HepG2 (cell line): ENCODE data around the gene TWNK. TPM values are rescaled to one million over a fixed set of nuclear protein-coding genes. Genes with fewer than 3 reads are reported as not detected.

Source experiments
- CBX2 ChIP-seq, 2 experiments: fragments of 200-600 bp in 1 of 2; sonication (generic); formaldehyde crosslinking in 1 of 2; IDR thresholded peaks; 2 replicates each; pipeline versions ENCODE4 v1.7.0 to v1.8.1; 2018 to 2022; ENCODE audit warnings: low read depth in 2 of 2, low read length in 1 of 2, mild to moderate bottlenecking in 1 of 2, missing genetic modification reagents in 1 of 2
- DNMT3B ChIP-seq: conservative IDR thresholded peaks from 2 replicates; pipeline ENCODE4 v1.6.1; 2016; ENCODE audit warnings: missing biosample characterization, control low read depth
- FOXO1 ChIP-seq: sonication (generic); formaldehyde crosslinking; IDR thresholded peaks from 2 replicates; pipeline ENCODE4 v1.4.0; 2020; ENCODE audit warnings: missing genetic modification reagents
- GATAD2A ChIP-seq: IDR thresholded peaks from 2 replicates; pipeline ENCODE4 v1.6.1; 2016
- GZF1 ChIP-seq: sonication (generic); formaldehyde crosslinking; IDR thresholded peaks from 2 replicates; pipeline ENCODE4 v1.5.1; 2020; ENCODE audit warnings: mild to moderate bottlenecking, missing genetic modification reagents
- KLF6 ChIP-seq: IDR thresholded peaks from 2 replicates; pipeline ENCODE4 v1.8.0; 2016; ENCODE audit warnings: missing biosample characterization, missing genetic modification reagents
- RBM22 ChIP-seq: fragments of 200-400 bp; formaldehyde crosslinking; optimal IDR thresholded peaks from 2 replicates; pipeline ENCODE3; 2017; ENCODE audit warnings: mild to moderate bottlenecking, low read length, moderate library complexity
- SRF ChIP-seq: IDR thresholded peaks from 2 replicates; pipeline ENCODE4 v1.6.1; 2011; ENCODE audit warnings: mild to moderate bottlenecking, low read depth, low read length, moderate library complexity
- YY1 ChIP-seq: IDR thresholded peaks from 2 replicates; pipeline ENCODE4 v1.6.1; 2011; ENCODE audit warnings: low read length, low read depth, moderate library complexity, mild to moderate bottlenecking; ENCODE audit not compliant: insufficient read depth, insufficient replicate concordance
- ZNF121 ChIP-seq: sonication (generic); formaldehyde crosslinking; IDR thresholded peaks from 2 replicates; pipeline ENCODE4 v1.5.0; 2020; ENCODE audit warnings: mild to moderate bottlenecking, missing genetic modification reagents
- ZNF264 ChIP-seq: sonication (generic); formaldehyde crosslinking; IDR thresholded peaks from 2 replicates; pipeline ENCODE4 v1.4.0; 2020; ENCODE audit warnings: missing genetic modification reagents
- ZNF891 ChIP-seq: sonication (generic); formaldehyde crosslinking; IDR thresholded peaks from 2 replicates; pipeline ENCODE4 v1.5.0; 2020; ENCODE audit warnings: mild to moderate bottlenecking, missing genetic modification reagents
- polyA plus RNA-seq, 8 experiments: library from polyadenylated mRNA; depleted of rRNA in 3 of 8; stranded (reverse) in 7 of 8; unstranded in 1 of 8; fragments of >200 nt; fragmentation: Illumina TruSeq in 4 of 8; extraction: Trizol in 4 of 8; gene quantifications; 2 replicates each; pipeline versions ENCODE4 v1.2.1 to v1.2.3, GENCODE V29; 2011 to 2016; ENCODE audit warnings: low read depth in 4 of 8, missing spikeins in 1 of 8, mixed read lengths in 1 of 8; ENCODE audit not compliant: insufficient read depth in 1 of 8
- total RNA-seq, 5 experiments: library from RNA; depleted of rRNA; stranded (reverse); fragments of >200 nt; fragmentation: Illumina TruSeq; extraction: Trizol; gene quantifications; 2 replicates each; pipeline ENCODE4 v1.2.3, GENCODE V29; 2016; ENCODE audit warnings: low read depth in 1 of 5
- TF ChIP-seq, protein P1 (sequence below): sonication (generic); formaldehyde crosslinking; IDR thresholded peaks from 2 replicates; pipeline ENCODE4 v1.5.0; 2020; ENCODE audit warnings: mild to moderate bottlenecking, missing genetic modification reagents, borderline replicate concordance
- TF ChIP-seq, protein P2 (sequence below): sonication (generic); formaldehyde crosslinking; IDR thresholded peaks from 2 replicates; pipeline ENCODE4 v1.4.0; 2020; ENCODE audit warnings: missing genetic modification reagents
- TF ChIP-seq, protein P3 (sequence below): sonication (generic); formaldehyde crosslinking; IDR thresholded peaks from 2 replicates; pipeline ENCODE4 v1.4.0; 2020; ENCODE audit warnings: mild to moderate bottlenecking, missing genetic modification reagents
- TF ChIP-seq, protein P4 (sequence below): sonication (generic); formaldehyde crosslinking; IDR thresholded peaks from 2 replicates; pipeline ENCODE4 v1.8.1; 2023; ENCODE audit warnings: missing genetic modification reagents, mild to moderate bottlenecking, borderline replicate concordance

Gene TWNK
- total and polyA plus RNA-seq, 2 of the 13 experiments (the other 11 are each of a cell fraction or from before 2014, with no cell fraction given), result 10.7 to 16.5 TPM

DNA sequence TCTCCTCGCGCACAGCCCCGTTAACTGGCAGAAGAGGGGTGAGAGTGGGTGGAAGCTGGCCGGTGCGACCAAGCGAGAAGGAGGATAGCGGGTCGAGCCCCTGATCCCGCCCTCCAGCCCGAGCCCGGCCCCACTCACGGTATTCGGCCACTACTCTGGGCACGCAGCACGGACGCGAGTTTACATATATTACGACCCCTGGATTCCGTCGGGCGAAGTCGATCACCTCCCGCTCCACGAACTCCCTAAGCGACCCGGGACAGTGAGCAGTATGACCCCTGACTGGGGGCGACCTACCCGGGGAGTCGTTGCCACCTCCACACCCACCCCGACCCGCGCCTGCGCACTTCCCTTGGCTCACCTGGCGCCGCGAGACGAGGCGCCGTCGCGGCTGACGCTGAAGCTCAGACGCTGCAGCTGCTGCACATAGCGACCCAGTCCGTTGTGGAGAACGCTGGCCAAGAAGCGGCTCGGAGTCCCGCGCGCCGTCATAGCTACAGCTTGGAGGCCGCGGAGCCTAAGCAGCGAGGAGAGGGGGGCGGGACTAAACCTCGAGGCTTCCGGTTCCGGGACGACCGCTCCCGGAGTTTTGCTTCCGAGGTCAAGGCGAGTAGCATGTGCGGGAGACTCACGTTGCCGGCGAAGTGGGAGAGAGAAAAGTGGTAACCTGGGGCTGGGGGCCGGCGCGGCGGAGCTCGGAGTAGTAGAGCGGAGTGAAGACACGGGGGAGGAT lies at the start of gene TWNK, which contains the start of gene MRPL43 (continued):
- TF ChIP-seq, protein P1, sequence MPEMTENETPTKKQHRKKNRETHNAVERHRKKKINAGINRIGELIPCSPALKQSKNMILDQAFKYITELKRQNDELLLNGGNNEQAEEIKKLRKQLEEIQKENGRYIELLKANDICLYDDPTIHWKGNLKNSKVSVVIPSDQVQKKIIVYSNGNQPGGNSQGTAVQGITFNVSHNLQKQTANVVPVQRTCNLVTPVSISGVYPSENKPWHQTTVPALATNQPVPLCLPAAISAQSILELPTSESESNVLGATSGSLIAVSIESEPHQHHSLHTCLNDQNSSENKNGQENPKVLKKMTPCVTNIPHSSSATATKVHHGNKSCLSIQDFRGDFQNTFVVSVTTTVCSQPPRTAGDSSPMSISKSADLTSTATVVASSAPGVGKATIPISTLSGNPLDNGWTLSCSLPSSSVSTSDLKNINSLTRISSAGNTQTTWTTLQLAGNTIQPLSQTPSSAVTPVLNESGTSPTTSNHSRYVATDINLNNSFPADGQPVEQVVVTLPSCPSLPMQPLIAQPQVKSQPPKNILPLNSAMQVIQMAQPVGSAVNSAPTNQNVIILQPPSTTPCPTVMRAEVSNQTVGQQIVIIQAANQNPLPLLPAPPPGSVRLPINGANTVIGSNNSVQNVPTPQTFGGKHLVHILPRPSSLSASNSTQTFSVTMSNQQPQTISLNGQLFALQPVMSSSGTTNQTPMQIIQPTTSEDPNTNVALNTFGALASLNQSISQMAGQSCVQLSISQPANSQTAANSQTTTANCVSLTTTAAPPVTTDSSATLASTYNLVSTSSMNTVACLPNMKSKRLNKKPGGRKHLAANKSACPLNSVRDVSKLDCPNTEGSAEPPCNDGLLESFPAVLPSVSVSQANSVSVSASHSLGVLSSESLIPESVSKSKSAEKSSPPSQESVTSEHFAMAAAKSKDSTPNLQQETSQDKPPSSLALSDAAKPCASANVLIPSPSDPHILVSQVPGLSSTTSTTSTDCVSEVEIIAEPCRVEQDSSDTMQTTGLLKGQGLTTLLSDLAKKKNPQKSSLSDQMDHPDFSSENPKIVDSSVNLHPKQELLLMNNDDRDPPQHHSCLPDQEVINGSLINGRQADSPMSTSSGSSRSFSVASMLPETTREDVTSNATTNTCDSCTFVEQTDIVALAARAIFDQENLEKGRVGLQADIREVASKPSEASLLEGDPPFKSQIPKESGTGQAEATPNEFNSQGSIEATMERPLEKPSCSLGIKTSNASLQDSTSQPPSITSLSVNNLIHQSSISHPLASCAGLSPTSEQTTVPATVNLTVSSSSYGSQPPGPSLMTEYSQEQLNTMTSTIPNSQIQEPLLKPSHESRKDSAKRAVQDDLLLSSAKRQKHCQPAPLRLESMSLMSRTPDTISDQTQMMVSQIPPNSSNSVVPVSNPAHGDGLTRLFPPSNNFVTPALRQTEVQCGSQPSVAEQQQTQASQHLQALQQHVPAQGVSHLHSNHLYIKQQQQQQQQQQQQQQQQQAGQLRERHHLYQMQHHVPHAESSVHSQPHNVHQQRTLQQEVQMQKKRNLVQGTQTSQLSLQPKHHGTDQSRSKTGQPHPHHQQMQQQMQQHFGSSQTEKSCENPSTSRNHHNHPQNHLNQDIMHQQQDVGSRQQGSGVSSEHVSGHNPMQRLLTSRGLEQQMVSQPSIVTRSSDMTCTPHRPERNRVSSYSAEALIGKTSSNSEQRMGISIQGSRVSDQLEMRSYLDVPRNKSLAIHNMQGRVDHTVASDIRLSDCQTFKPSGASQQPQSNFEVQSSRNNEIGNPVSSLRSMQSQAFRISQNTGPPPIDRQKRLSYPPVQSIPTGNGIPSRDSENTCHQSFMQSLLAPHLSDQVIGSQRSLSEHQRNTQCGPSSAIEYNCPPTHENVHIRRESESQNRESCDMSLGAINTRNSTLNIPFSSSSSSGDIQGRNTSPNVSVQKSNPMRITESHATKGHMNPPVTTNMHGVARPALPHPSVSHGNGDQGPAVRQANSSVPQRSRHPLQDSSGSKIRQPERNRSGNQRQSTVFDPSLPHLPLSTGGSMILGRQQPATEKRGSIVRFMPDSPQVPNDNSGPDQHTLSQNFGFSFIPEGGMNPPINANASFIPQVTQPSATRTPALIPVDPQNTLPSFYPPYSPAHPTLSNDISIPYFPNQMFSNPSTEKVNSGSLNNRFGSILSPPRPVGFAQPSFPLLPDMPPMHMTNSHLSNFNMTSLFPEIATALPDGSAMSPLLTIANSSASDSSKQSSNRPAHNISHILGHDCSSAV, result no peak
- TF ChIP-seq KLF6 (CRISPR knock-in tag), result peak; percentile 45; the same call in 1 of the 2 replicates
- no peak for TF ChIP-seq CBX2 (IDR thresholded peaks at IDR 0.05; ENCODE audit: low read depth, low read length)
- TF ChIP-seq CBX2 (CRISPR knock-in tag; IDR thresholded peaks at IDR 0.05; ENCODE audit: low read depth), result no peak
- TF ChIP-seq ZNF891, result peak; percentile 88; the same call in 1 of the 2 replicates
- TF ChIP-seq, protein P2, sequence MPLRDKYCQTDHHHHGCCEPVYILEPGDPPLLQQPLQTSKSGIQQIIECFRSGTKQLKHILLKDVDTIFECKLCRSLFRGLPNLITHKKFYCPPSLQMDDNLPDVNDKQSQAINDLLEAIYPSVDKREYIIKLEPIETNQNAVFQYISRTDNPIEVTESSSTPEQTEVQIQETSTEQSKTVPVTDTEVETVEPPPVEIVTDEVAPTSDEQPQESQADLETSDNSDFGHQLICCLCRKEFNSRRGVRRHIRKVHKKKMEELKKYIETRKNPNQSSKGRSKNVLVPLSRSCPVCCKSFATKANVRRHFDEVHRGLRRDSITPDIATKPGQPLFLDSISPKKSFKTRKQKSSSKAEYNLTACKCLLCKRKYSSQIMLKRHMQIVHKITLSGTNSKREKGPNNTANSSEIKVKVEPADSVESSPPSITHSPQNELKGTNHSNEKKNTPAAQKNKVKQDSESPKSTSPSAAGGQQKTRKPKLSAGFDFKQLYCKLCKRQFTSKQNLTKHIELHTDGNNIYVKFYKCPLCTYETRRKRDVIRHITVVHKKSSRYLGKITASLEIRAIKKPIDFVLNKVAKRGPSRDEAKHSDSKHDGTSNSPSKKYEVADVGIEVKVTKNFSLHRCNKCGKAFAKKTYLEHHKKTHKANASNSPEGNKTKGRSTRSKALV (CRISPR knock-in tag), result no peak
- TF ChIP-seq, protein P3, sequence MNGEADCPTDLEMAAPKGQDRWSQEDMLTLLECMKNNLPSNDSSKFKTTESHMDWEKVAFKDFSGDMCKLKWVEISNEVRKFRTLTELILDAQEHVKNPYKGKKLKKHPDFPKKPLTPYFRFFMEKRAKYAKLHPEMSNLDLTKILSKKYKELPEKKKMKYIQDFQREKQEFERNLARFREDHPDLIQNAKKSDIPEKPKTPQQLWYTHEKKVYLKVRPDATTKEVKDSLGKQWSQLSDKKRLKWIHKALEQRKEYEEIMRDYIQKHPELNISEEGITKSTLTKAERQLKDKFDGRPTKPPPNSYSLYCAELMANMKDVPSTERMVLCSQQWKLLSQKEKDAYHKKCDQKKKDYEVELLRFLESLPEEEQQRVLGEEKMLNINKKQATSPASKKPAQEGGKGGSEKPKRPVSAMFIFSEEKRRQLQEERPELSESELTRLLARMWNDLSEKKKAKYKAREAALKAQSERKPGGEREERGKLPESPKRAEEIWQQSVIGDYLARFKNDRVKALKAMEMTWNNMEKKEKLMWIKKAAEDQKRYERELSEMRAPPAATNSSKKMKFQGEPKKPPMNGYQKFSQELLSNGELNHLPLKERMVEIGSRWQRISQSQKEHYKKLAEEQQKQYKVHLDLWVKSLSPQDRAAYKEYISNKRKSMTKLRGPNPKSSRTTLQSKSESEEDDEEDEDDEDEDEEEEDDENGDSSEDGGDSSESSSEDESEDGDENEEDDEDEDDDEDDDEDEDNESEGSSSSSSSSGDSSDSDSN (CRISPR knock-in tag), result peak; percentile 75
- TF ChIP-seq SRF, result no peak
- no peak for TF ChIP-seq RBM22
- peak; percentile 40 for TF ChIP-seq YY1
- TF ChIP-seq DNMT3B (CRISPR knock-in tag), result 0 out of 2 replicates have a peak, but pooled peaks have one; percentile 39
- TF ChIP-seq GATAD2A (CRISPR knock-in tag), result peak; percentile 37; the same call in 1 of the 2 replicates
- no peak for TF ChIP-seq ZNF121 (CRISPR knock-in tag)
- 0 out of 2 replicates have a peak, but pooled peaks have one; percentile 65 for TF ChIP-seq ZNF264 (CRISPR knock-in tag)
- TF ChIP-seq, protein P4, sequence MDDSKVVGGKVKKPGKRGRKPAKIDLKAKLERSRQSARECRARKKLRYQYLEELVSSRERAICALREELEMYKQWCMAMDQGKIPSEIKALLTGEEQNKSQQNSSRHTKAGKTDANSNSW (CRISPR knock-in tag), result no peak
- TF ChIP-seq FOXO1 (CRISPR knock-in tag), result no peak; the same call in 1 of the 2 replicates
- 0 out of 2 replicates have a peak, but pooled peaks have one; percentile 47 for TF ChIP-seq GZF1 (CRISPR knock-in tag)
